Calu3 (cell line): Measurements from ENCODE around the gene VSIG10. TPM values are rescaled to one million over a fixed set of nuclear protein-coding genes. Genes with fewer than 3 reads are reported as not detected.

Experiments used
- BruUV-seq: library from RNA; stranded (reverse); fragments of 400-500 nt; replicated peaks from 2 replicates; lab custom pipeline; 2021; lab: Mats Ljungman, UMichigan
- CTCF ChIA-PET: fragments of 300-600 bp; sonication (Branson Sonifier 250); formaldehyde crosslinking; loops from one replicate; lab custom pipeline; 2022; ENCODE audit warnings: antibody characterized with exemption; lab: Charles Lee
- DNase-seq: peaks from one replicate; pipeline ENCODE4 v3.0.0; 2022
- H3K27ac Mint-ChIP-seq: one replicate; pipeline ENCODE4 v1.8.0; 2022; ENCODE audit warnings: mixed read lengths; ENCODE audit not compliant: unreplicated experiment
- H3K27me3 Mint-ChIP-seq: one replicate; pipeline ENCODE4 v1.8.0; 2022; ENCODE audit warnings: mixed read lengths; ENCODE audit not compliant: unreplicated experiment
- H3K36me3 Mint-ChIP-seq: one replicate; pipeline ENCODE4 v1.8.0; 2022; ENCODE audit warnings: mild to moderate bottlenecking, moderate library complexity, mixed read lengths; ENCODE audit not compliant: insufficient read depth, unreplicated experiment
- H3K4me1 Mint-ChIP-seq: one replicate; pipeline ENCODE4 v1.8.0; 2022; ENCODE audit warnings: mild to moderate bottlenecking, low read depth, mixed read lengths; ENCODE audit not compliant: unreplicated experiment
- H3K4me3 Mint-ChIP-seq: one replicate; pipeline ENCODE4 v1.8.0; 2022; ENCODE audit warnings: mild to moderate bottlenecking, low read depth, moderate library complexity, mixed read lengths; ENCODE audit not compliant: unreplicated experiment
- H3K9me3 Mint-ChIP-seq: one replicate; pipeline ENCODE4 v1.8.0; 2022; ENCODE audit warnings: low read depth, mixed read lengths; ENCODE audit not compliant: unreplicated experiment
- CTCF ChIP-seq: fragments of 200-600 bp; IDR thresholded peaks from one replicate; pipeline ENCODE4 v1.8.0; 2022; ENCODE audit warnings: antibody characterized with exemption; ENCODE audit not compliant: unreplicated experiment
- intact Hi-C: fragments of 100-400 bp; cut with micrococcal nuclease; formaldehyde crosslinking; loops from one replicate; pipeline ENCODE4 v1.10.0; 2022; ENCODE audit not compliant: unreplicated experiment
- total RNA-seq: library from RNA; stranded (reverse); gene quantifications from 2 replicates; pipeline ENCODE4 v1.2.3, GENCODE V29; 2022

The VSIG10 gene
- total RNA-seq, 1 experiment from 2014 or later, result 53.6 TPM

- Mint-ChIP-seq H3K36me3 (peaks cover 57% of the 10 kb centered on the region), H3K4me1 (peaks cover 30% of the 10 kb centered on the region), H3K9me3 (no peaks in the 10 kb centered on the region), H3K27ac (peak overlapping the region; percentile 92), H3K4me3 (no peak overlapping the region), H3K27me3 (no peaks in the 10 kb centered on the region)
- intact Hi-C loops, result no loop called here
- CTCF ChIA-PET, result interaction anchor here (0.6 to 1.6 kb wide), 6 partner anchors 45 to 939 kb away, joined by 3 to 4 read pairs (median 4); no protein-coding TSS in a partner anchor
- TF ChIP-seq CTCF, result no peak
- no TSS peak for BruUV-seq
- DNase-seq, result no peak
These were observed 40.0 kb downstream of the VSIG10 start for GRCh38 chr12:118063576-118064391.

GRCh38 chr12:118061873-118062843, 41.7 kb downstream of the VSIG10 start:
- peak overlapping the region; percentile 92 for H3K27ac Mint-ChIP-seq
- H3K36me3 Mint-ChIP-seq, result peaks cover 60% of the 10 kb centered on the region
- intact Hi-C loops, result loop anchor here (1.0 kb wide), 1 partner anchor 10 kb away; no protein-coding TSS in a partner anchor
- no peak for TF ChIP-seq CTCF
- H3K9me3 Mint-ChIP-seq, result no peaks in the 10 kb centered on the region
- H3K4me1 Mint-ChIP-seq, result peaks cover 33% of the 10 kb centered on the region
- DNase-seq, result peak; percentile 58
- no TSS peak for BruUV-seq
- CTCF ChIA-PET, result interaction anchor here (0.5 to 0.6 kb wide), 3 partner anchors 8 to 108 kb away, joined by 3 to 4 read pairs (median 3); no protein-coding TSS in a partner anchor
- peak overlapping the region; percentile 83 for H3K4me3 Mint-ChIP-seq
- H3K27me3 Mint-ChIP-seq, result no peaks in the 10 kb centered on the region

- intact Hi-C loops, result no loop called here
- Mint-ChIP-seq H3K27ac (peak within 1 kb of the TSS; percentile 92), H3K36me3 (peaks cover 53% of the 10 kb centered on the region), H3K4me1 (peaks cover 38% of the 10 kb centered on the region), H3K27me3 (no peaks in the 10 kb centered on the region), H3K4me3 (peak within 1 kb of the TSS; percentile 83), H3K9me3 (no peaks in the 10 kb centered on the region)
- no peak for TF ChIP-seq CTCF
- no TSS peak for BruUV-seq
- peak; percentile 78 for DNase-seq
- CTCF ChIA-PET, result interaction anchor here (0.6 to 1.0 kb wide), 6 partner anchors 9 to 374 kb away, joined by 3 to 7 read pairs (median 4); partner anchors contain the start of genes RFC5 and SUDS3
These were observed 42.6 kb downstream of the VSIG10 start, which contains the start of gene WSB2 for GRCh38 chr12:118061011-118061872. TSS of gene WSB2 (minus strand) at chr12:118061179. CDS start at chr12:118061048, 131 bp downstream.
